Stimulated activated CD8-positive, alpha-beta memory T cell treated with anti-CD3 and anti-CD28 coated beads, Interleukin-7, amount 100 ng/mL, for 1 hour (primary cell): Measurements from ENCODE around the gene ADAT1.

Source experiments
- DNase-seq, 2 donors: peaks; one replicate each; pipeline ENCODE4 v3.0.0-alpha.2; 2020; ENCODE audit warnings: low read depth in 2 of 2

ADAT1 gene

DNA sequence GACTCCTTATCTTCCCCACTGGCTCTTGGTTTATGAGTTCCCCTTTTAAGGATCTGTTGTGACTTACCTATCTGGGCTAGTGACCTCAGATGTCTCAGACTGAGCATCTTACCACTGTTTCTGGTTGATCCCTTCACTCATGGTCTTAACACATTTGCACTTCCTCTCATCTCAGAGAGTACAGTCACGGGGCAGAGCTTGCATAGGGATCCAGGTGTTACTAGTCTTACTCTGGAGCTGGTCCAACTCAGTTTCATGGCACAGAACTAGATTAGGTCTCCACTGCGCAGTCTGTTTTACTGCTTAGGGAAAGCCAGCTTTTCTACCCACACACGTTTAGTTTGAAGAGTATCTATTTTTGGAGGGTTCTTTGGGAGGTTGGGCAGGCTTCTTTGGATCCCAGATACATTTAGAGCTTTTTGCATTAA is 46.7 kb downstream of the ADAT1 start:
- DNase-seq, result no peak

DNA sequence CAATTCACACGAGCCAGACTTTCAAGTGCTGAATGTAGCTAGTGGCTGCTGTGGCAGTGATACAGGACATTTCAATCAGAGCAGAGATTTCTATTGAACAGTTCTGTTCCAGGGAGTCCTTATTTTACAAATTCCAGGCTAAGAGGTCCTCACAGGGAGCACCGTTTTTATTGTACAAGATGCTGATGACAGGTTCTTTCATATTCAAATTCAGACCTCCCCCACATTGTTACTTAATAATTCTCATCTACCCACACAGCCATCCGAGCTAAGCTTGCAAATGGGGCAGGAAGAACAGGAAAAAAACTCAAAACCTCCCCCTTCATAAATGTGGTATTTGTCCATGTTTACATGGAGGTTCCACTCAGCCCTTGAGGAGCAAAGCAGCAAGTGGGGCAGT is 47.1 kb downstream of the ADAT1 start:
- no peak for DNase-seq

DNA sequence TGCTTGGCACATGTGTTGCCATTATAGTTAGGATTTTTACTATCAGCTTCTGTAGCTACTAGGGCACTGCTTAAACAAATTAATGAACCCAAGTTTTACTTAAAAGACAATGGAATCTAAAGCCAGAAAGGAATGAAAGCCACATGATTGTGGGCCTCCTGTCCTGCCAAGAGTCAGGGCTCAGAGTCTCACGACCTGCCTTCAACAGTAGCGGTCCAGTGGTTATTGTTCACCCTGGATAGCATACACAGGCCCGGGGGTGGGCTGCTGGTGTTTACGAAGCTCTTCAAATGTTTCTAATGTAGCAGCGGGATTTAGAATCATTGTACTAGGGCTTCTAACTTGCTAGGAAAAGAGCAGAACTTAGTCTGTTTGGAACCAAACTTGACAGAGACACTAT is 49.1 kb downstream of the ADAT1 start:
- DNase-seq, result no peak

DNA sequence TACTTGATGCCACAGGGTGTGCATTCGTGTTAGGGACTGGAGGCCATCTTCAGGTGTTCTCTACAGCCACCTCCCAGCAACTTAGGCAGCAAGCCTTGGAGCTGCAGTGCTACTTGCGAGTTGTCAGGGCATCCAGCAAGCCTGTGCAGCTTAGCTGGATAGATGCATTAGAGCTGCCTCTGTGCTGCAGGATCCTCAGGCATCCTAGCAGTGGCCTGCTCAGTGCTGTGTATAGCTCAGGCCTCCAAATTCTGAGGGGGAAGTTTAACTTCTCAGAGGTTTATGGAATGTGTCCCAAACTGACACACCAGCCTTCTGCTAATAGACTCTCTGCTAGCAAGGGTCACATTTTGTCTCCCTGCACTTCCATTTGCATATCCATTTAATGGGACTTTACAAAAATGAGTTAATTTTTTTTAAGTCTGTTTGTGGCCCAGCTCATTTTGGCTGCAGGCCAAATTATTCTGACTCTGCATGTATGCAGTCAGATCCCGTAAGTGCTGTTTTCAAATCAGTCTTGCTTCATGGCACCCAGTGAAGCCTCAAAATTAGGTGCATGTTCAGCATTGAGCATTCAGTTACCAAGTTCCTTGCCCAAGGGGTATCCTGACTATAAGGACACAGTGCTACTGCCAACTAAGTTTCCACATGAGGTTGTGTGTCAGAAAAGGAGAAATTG is 50.1 kb downstream of the ADAT1 start:
- no peak for DNase-seq

DNA sequence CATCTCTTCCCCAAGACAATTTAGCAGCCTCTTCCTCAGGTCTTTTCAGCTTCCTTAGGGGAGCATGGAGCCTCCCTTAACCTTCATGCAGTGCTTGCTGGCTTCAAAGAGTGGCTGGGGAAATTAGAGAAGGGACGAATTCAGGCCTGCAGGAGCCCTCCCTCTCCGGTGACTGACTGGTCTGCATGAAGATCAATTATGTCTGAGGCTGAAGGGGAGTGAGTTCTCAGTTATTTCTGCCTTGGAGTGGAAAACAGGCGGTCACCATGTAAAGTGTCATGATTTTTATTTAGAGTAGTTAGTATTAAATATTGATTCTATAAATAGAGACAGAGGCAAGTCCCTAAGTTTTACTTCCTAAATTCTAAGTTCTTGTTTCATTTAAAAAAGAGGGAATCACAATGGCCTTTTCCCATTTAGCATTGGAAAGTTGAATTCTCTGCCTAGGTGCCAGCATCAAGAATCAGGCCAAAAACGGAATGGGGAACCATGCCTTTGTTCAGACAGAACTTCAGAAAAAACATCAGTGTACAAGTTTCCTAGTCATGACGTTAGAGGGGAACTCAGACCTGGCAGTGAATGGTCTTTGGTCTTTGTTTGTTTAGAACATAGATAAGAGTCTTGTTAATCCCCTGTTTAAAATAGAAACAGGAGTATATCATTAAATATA is 52.5 kb downstream of the ADAT1 start:
- DNase-seq, result no peak

DNA sequence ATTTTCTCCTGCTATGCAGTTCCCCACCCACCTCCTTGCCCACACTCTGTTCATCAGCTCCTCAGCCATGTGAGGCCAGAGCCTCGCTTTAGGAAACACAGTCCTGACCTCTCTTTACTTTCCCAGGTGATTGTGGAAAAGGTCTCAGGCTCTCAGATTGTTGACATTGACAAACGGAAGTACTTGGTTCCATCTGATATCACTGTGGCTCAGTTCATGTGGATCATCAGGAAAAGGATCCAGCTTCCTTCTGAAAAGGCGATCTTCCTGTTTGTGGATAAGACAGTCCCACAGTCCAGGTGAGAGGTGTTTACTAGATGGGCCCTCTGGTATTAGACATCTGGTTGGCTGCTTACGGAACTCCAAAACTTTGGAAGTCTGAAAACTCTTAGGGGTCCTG is 55.2 kb downstream of the ADAT1 start:
- no peak for DNase-seq

DNA sequence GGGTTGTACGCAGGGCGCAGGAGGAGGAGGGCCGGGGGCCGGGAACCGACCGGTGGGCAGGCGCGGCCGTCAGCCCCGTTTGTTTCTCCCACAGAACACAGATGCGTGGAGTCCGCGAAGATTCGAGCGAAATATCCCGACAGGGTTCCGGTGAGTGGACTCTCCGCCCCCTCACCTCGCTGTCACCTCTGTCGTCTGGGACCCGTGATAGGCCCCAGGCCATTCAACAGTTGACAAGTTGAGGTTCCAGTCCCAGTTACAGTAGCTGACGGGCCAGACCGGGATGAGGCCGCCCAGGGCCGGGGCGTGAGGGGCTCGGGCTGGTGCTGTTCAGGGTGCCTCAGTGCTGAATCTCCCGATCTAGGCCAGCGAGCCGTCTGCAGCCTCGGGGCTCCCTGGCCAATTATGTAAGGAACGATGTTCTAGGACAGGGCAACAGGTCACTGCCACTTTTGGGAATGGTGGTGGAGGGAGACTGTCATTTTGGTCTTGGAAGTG is 56.3 kb downstream of the ADAT1 start:
- no peak for DNase-seq

DNA sequence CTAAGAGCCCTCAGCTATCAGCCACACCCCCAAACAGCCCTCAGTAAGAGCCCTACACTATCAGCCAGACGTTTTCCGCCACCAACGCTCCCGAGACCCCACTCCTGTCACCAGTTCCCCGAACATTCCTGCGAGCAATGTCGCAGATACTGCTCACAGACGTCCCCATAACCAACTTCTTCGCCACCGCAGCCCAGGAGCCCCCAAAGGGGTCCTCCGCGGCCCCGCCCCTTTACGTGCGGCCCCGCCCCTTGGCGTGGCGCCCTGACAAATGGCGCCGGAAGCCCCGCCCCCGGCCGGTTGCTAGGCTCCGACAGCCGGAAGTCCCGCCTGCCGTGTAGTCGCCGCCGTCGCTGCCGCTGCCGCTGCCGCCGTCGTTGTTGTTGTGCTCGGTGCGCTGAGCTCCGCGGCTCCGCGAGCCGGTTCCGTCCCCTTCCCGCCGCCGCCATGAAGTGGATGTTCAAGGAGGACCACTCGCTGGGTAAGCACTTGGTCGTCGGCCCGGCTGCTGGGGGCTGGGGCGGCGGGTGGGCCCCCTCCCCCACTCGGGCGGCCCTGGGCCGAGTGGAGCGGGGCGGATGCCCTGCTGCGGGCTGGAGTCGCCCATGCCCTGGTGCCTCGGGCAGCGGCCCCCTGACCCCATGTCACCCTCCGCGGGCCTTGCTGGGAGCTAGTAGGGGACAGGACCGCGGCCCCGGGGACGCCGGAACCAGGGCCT is 56.9 kb downstream of the ADAT1 start, which contains the start of gene GABARAPL2:
GABARAPL2 (plus strand) TSS at position 340 of the 718 bp plus-strand sequence; CDS start at position 448, 108 bp downstream.
- peak; percentile 84 to 87 for DNase-seq

DNA sequence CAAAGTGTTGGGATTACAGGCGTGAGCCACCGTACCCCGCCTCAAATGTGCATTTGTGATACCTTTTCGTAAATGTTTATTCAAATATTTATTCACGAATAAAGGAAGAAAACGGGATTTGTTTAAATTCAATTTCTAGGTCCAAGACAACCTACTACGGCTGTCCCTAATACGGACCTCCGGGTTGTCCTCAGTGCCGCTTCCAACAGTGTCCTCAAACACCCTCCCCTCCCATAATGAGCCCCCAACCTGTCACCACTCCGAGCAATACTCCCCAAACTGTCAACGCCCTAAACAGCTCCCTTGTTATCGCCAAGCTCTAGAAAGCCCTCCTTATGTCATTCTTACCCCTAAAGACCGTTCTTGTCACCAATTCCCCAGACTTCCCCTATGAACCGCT is 57.4 kb downstream of the ADAT1 start:
- DNase-seq, result no peak

DNA sequence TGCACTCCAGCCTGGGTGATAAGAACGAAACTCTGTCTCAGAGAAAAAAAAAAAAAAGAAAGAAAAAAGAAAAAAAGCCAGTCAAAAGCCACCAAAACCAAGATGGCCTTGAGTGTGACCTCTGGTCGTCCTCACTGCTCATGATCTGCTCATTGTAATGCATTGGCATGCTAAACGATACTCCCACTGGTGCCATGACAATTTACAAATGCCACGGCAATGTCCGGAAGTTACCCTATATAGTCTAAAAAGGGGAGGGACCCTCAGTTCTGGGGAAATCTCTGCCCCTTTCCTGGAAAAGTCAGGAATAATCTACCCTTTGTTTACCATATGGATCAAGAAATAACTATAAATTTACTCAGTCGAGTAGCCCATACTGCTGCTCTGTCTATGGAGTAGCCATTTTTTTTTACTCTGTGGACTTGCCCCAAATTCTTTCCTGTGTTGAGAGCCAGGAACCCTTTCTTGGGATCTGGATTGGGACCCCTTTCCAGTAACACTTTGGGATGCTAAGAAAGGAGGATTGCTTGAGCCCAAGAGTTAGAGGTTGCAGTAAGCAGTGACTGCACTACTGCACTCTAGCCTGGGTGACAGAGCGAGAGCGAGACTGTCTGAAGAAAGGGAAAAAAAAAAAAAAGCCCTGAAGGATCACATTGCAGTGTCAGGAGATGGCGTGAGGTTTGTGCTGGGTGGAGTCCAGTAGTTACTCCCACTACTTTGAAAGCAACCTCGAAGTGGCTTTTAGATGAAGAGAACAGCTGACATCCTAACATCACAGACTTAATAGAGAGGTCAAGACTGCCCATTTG is 63.3 kb downstream of the ADAT1 start:
- DNase-seq, result no peak

DNA sequence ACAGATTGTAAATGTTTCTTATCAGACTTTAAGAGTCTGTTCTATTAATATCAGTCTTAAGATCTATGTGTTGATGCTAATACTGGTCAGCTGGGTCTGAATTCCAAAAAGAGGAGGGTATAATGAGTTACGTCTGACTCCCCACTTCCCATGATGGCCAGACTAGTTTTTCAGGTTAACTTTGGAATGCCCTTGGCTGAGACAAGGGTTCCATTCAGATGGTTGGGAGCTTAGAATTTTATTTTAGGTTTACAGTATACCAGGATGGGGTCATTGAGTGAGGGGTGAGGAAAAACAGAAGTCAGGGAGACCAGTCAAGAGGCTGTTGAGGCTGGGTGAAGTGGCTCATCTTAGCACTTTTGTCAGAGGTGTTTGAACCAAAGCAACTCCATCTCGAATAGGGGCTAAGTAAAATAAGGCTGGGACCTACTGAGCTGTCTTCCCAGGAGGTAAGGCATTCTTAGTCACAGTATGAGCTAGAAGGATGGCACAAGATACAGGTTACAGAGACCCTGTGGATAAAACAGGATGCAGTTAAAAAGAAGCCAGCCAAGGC is 64.2 kb downstream of the ADAT1 start:
- DNase-seq, result no peak

DNA sequence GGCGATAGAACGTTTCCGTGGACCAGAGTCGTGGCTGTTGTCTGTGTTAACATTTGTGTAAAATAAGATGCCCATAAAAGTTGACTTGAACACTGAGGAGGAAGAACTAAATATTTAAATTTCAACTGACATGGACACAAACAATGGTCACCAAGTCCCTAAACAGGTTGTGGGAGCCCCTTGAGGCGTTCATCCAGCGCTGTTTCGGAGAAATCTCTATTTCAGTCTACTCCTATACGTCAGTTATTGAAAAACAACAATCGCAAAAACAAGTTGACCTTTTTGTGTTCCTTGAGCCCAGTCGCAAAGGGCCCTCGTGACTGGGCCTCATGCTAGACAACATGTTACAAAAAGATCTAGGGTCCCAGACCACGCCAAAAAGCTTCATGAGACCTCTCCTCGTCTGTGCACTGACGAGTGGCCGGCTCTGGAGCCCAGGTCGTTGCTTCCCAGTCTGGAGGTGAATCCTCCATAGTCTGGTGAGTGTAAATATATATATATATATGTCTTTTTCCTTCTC is 66.6 kb downstream of the ADAT1 start:
- DNase-seq, result no peak

DNA sequence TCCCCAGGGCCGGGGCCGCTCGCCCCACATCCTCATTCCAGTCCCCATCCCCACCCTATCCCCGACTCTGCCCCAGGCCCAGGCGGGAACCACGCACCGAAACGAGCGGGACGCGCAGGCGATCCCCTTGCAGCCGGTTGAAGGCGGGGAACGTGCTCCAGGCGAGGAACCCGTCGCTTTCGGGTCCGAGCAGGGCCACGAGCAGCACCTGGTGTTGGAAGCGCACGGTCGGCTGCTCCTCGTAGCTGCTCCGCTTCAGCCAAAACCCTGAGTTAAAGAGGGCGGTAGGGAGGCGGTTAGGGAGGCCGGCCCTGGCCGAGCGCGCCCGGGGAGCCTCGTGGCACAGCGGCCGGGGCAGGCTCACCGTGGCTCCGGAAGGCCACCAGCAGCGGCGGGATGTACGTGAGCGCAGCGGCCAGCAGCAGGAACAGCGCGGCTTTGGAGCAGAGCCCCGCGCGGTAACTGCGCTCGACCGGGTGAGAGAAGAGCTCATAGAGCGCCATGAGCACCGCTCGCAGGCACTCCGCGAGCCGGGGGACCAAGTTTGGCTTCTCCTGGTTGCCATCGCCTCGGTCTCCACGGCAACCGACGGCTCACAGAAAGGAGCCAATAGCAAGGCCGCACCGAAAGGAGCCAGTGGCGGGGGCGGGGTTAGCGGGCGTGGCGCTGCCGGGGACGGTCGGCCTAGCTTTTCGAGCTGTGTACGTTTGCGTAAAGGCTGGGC is 67.2 kb downstream of the ADAT1 start, which contains the start of gene TMEM231:
TMEM231 (minus strand) TSS at position 546 of the 724 bp plus-strand sequence; CDS start at position 503, 43 bp downstream.
- DNase-seq, result peak; percentile 91 to 95

DNA sequence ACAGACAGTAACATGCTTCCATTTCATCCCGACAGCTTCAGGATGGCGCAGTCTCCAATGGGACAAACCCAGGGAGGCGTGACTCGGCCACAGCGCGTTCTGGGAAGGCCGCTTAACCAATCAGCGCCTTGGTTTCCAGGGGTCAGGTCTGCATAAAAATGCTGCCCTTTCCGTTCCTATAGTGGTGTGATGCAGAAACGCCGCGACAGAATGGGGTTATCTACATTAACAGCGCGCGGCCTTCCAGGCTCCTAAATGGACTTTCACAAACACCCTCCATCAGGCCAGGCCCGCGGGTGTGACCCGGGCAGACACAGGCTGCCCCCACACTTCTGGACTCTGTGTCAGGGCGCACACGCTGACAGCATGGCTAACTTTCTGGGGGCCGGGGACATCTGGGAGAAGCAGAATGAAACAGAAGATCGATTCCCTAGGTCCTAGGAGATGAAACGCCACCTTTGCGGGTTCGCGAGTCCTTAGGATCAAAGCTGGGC is 67.8 kb downstream of the ADAT1 start:
- no peak for DNase-seq

DNA sequence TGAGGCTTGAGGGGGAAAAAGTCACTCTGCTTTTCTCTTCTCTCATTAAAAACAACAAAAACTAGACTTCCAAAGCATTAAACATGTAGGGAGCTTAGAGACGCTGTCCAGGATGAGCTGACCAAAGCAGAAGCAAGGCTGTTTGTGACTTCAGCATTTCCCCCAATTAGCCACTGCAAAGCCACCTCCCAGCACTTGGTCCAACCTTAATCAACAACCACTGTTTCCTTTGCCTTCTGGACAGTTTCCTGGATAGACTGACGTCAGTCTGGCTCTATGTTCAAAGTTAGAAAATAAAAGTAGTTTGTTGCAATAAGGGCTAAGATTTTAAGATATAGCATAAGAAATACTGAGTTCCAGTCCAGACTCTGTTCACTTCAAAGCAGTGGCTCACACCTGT is 70.1 kb downstream of the ADAT1 start:
- DNase-seq, result no peak

DNA sequence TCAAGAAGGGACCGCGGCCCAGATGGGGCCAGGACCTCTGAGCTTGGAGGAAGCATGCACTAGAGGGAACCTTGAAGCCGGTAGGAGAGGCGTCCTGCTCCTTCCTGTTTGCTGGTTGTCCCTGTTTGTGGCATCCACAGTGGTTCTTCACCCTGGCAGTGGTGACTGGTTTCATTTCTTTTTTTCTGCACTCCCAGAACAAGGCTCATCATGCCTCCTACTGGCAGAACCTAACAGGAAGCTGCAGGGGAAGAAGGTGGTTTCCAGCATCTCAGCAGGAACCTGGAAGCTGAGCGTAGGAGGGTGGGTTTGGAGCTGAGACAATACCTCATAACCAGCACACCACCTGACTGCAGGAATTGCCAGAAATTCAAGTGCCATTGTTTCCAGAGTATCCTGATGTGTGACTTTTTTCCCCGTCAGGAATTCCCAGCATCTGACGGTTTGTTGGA is 72.8 kb downstream of the ADAT1 start:
- DNase-seq, result no peak
